ENCODE results near the gene POU2F3. TPM values are rescaled to one million over a fixed set of nuclear protein-coding genes. Genes with fewer than 3 reads are reported as not detected.

The POU2F3 gene
- total RNA-seq, 1 donor from 2014 or later, result 1.4 TPM

DNA sequence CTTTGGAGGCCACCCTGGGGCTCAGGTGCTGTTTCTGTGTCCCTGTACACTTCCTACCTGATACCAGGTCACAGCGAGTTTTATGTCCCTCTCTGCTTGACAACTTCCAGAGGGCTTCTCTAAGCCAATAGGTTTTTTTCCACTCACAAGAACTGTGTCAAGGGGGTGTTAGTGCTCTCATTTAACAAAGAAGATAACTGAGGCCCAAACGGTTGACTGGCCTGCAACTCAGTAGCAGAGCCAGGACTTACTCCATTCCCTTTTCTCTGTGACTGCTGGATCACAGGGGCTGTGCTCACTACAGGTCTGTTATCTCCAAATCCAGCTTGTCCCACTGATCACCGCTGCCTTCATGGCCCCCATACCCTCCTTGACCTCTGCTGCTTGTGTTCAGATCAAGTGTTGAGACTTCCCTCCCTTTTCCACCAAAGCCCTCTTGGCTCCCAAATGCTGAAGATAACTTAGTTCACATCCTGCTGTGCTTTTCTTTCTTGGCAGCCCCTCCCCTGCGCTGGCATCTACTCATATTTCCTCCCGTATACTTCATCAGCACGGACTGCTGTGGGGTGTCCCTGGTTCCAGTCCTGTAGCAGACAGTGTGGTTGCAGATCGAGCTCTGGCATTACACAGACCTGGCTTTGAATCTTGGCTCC, 41.3 kb downstream of the POU2F3 start:
- TF ChIP-seq, protein P1, sequence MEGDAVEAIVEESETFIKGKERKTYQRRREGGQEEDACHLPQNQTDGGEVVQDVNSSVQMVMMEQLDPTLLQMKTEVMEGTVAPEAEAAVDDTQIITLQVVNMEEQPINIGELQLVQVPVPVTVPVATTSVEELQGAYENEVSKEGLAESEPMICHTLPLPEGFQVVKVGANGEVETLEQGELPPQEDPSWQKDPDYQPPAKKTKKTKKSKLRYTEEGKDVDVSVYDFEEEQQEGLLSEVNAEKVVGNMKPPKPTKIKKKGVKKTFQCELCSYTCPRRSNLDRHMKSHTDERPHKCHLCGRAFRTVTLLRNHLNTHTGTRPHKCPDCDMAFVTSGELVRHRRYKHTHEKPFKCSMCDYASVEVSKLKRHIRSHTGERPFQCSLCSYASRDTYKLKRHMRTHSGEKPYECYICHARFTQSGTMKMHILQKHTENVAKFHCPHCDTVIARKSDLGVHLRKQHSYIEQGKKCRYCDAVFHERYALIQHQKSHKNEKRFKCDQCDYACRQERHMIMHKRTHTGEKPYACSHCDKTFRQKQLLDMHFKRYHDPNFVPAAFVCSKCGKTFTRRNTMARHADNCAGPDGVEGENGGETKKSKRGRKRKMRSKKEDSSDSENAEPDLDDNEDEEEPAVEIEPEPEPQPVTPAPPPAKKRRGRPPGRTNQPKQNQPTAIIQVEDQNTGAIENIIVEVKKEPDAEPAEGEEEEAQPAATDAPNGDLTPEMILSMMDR (conservative IDR thresholded peaks at IDR 0.05; ENCODE audit: low read depth, low read length), result no peak
- H3K4me3 ChIP-seq (ENCODE audit: low read depth, low read length), result no peak overlapping the region
- no peak for DNase-seq (ENCODE audit: low read depth)

DNA sequence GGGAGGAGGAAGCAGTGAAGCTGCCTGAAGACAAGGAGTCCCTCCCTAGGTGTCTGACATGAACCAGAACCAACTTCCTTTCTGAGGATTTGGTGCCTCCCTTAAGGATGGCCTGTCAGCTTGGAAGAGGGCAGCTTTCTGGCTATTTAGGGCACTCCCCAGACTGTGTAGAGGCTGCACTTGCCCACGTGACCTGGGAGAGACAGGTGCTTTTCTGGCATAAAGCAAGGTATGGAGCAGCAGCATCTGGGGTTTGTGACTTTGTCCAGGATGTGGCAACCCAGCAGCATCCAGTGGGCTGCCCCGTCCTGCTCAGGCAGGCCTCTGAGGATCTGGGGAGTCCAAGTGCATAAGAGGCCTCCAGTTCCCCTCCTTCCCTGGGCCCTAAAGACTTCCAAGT, 43.2 kb downstream of the POU2F3 start:
- no peak overlapping the region for H3K4me3 ChIP-seq (ENCODE audit: low read depth, low read length)
- DNase-seq (ENCODE audit: low read depth), result no peak
- TF ChIP-seq, protein P1 (conservative IDR thresholded peaks at IDR 0.05; ENCODE audit: low read depth, low read length), result no peak

DNA sequence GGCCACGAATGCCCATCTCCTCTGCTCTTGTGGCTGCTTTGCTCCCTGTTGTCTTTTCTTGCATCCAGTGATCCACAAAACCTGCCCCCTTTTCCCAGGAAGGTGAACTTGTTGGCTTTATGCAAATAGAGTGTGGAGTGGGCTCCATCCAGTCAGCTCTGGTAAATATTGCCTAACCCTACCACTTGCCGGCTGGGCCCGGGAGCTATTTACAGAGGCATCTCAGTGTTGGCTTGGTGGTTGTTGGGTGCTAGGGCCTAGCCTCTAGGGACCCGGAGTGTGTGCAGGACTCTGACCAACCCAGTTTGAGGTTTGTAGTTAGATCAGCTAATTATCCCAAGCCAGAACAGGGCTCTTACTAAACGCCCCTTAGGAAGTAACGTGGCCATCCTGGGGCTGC, 44.3 kb downstream of the POU2F3 start:
- TF ChIP-seq, protein P1 (conservative IDR thresholded peaks at IDR 0.05; ENCODE audit: low read depth, low read length), result no peak
- H3K4me3 ChIP-seq (ENCODE audit: low read depth, low read length), result no peak overlapping the region
- DNase-seq (ENCODE audit: low read depth), result no peak

DNA sequence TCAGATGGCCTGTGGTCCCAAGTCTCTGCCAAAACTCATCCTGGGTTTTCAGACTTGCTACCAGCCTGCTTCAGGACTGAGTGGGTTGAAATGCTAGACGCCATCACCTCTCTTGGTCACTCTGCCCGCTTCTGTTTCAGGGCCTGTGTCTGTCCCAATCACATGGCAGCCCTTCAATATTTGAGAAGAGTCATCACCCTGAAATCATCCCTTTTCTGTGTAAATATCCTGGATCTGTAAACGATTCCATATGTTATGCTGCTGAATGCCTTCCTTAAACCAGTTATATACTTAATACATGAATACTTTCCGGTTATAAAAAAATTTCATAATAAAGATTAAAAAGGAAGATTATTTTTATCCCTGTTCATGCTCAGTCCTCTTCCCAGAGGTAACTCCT, 45.3 kb downstream of the POU2F3 start:
- DNase-seq (ENCODE audit: low read depth), result no peak
- TF ChIP-seq, protein P1 (conservative IDR thresholded peaks at IDR 0.05; ENCODE audit: low read depth, low read length), result no peak

DNA sequence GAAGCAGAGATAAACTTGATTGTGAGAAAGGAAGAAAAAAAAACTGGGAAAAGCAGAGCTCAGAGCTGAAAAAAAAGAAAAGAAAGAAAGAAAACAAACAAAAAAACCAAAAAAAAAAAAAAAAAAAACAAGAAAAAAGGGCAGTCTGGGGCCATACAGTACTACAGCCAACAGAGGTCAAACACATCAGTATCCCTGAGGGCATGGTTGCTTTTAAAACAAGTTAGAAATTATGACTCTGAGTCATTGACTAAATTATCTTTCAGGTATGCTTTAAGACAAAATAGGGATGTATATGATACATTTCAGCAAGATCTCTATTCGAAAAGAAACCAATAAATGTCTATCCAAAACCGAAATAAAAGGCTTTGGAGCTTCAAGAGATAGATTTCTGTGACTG, 48.1 kb downstream of the POU2F3 start:
- no peak for DNase-seq (ENCODE audit: low read depth)

More for the DNA sequence above, 45.3 kb downstream of the POU2F3 start:
- H3K4me3 ChIP-seq (ENCODE audit: low read depth, low read length), result no peak overlapping the region

DNA sequence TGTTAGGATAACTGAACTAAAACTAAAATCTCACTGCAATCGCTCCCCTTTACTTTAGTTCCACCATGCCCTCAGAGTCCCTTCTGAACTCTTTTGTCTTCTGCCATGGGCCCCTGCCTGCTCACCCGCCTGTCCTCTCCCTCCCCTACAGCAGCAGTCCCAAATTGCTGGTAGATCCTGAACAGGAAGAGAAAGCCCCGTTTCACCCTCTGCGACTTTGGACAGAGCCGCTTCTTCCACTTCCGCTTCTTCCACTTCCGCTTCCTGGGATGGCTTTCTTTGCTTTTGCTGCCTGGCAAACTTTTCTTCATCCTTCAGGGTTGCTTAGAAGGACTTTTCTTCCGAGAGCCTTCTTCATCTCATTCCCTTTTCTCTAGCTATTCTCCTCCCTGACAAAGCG, 49.5 kb downstream of the POU2F3 start:
- TF ChIP-seq, protein P1 (conservative IDR thresholded peaks at IDR 0.05; ENCODE audit: low read depth, low read length), result no peak
- H3K4me3 ChIP-seq (ENCODE audit: low read depth, low read length), result no peak overlapping the region
- DNase-seq (ENCODE audit: low read depth), result no peak

More for the DNA sequence above, 48.1 kb downstream of the POU2F3 start:
- no peak overlapping the region for H3K4me3 ChIP-seq (ENCODE audit: low read depth, low read length)
- TF ChIP-seq, protein P1 (conservative IDR thresholded peaks at IDR 0.05; ENCODE audit: low read depth, low read length), result no peak

DNA sequence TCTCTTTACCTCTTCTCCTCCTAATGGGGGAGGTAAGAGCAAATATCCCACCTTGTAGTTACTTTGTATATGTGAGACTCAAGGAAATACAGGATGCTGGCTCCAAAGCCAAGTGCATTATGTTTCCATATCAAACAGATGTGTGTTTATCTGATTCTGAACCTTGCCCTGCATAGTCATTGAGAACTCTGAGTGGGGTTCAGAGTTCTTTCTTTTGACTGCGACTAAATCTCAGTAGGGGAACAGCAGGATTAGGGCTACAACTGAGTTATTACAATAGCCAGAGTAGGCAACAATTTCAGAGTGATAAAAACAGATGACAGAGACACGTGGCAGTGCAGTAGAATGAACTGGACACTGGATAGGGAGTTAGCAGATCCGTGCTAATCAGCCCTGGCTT, 51.0 kb downstream of the POU2F3 start:
- TF ChIP-seq, protein P1 (conservative IDR thresholded peaks at IDR 0.05; ENCODE audit: low read depth, low read length), result no peak
- DNase-seq (ENCODE audit: low read depth), result no peak
- H3K4me3 ChIP-seq (ENCODE audit: low read depth, low read length), result no peak overlapping the region

Data from epithelial cell of proximal tubule (primary cell).